Measurements from ENCODE around the gene FAM234A.

FAM234A gene

GRCh38 chr16:269061-269796 is 34.6 kb downstream of the FAM234A start:
- no peak overlapping the region for H3K27ac ChIP-seq (ENCODE audit: low read depth, low read length)
- H3K27me3 ChIP-seq (ENCODE audit: low read length) = no peaks in the 10 kb centered on the region
- no peaks in the 10 kb centered on the region for H4K20me1 ChIP-seq (ENCODE audit: low read depth, low read length)
- H3K9ac ChIP-seq (ENCODE audit: low read length) = no peak overlapping the region
- no peaks in the 10 kb centered on the region for H3K9me2 ChIP-seq (replicated peaks; ENCODE audit: insufficient read depth, low read length)
- no peak overlapping the region for H3K4me2 ChIP-seq (ENCODE audit: low read depth, low read length, poor library complexity, severe bottlenecking)
- H3K9me3 ChIP-seq (ENCODE audit: insufficient read depth, low read length) = no peaks in the 10 kb centered on the region
- H3F3A ChIP-seq (ENCODE audit: insufficient read depth) = no peaks in the 10 kb centered on the region
- no peak for TF ChIP-seq CTCF (IDR thresholded peaks at IDR 0.05; ENCODE audit: insufficient read depth, low read length, poor library complexity, severe bottlenecking)
- no peak for TF ChIP-seq EZH2phosphoT487 (conservative IDR thresholded peaks at IDR 0.05; ENCODE audit: low read length)
- H3K4me3 ChIP-seq (ENCODE audit: insufficient read depth, low read length, poor library complexity, severe bottlenecking) = no peak overlapping the region
- no peaks in the 10 kb centered on the region for H3K36me3 ChIP-seq (ENCODE audit: low read length)
- no peaks in the 10 kb centered on the region for H3K79me2 ChIP-seq (ENCODE audit: insufficient read depth, low read length)
- no peak overlapping the region for H2AFZ ChIP-seq (ENCODE audit: low read depth, low read length, severe bottlenecking)

GRCh38 chr16:270381-271255 is 36.0 kb downstream of the FAM234A start:
- no peaks in the 10 kb centered on the region for H3K27me3 ChIP-seq (ENCODE audit: low read length)

More at GRCh38 chr16:270381-271255, 36.0 kb downstream of the FAM234A start:
- TF ChIP-seq EZH2phosphoT487 (conservative IDR thresholded peaks at IDR 0.05; ENCODE audit: low read length) (no peak), CTCF (IDR thresholded peaks at IDR 0.05; ENCODE audit: insufficient read depth, low read length, poor library complexity, severe bottlenecking) (no peak)
- Histone ChIP-seq H2AFZ (ENCODE audit: low read depth, low read length, severe bottlenecking) (no peak overlapping the region), H3K27ac (ENCODE audit: low read depth, low read length) (no peak overlapping the region), H3K79me2 (ENCODE audit: insufficient read depth, low read length) (no peaks in the 10 kb centered on the region), H3K9me2 (replicated peaks; ENCODE audit: insufficient read depth, low read length) (no peaks in the 10 kb centered on the region), H3K36me3 (ENCODE audit: low read length) (no peaks in the 10 kb centered on the region), H3F3A (ENCODE audit: insufficient read depth) (no peaks in the 10 kb centered on the region), H3K4me2 (ENCODE audit: low read depth, low read length, poor library complexity, severe bottlenecking) (no peak overlapping the region), H3K4me3 (ENCODE audit: insufficient read depth, low read length, poor library complexity, severe bottlenecking) (no peak overlapping the region), H3K9ac (ENCODE audit: low read length) (no peak overlapping the region), H4K20me1 (ENCODE audit: low read depth, low read length) (no peaks in the 10 kb centered on the region), H3K9me3 (ENCODE audit: insufficient read depth, low read length) (no peaks in the 10 kb centered on the region)
